HCT116 (cell line): Measurements from ENCODE around the gene VAMP8. TPM values are rescaled to one million over a fixed set of nuclear protein-coding genes. Genes with fewer than 3 reads are reported as not detected.

ENCODE experiments used
- ATAC-seq: fragments of 200-7000 bp; cut with Tn5 transposase; 2 replicates; pipeline ENCODE4 v1.9.1; 2020; ENCODE audit warnings: mild to moderate bottlenecking, moderate library complexity
- BruUV-seq: library from RNA; stranded (reverse); fragments of 400-500 nt; replicated peaks from 2 replicates; lab custom pipeline; 2021; lab: Mats Ljungman, UMichigan
- CTCF ChIA-PET: fragments of 300-600 bp; sonication (Branson Sonifier 250); formaldehyde crosslinking; loops from one replicate; lab custom pipeline; 2021; ENCODE audit warnings: antibody characterized with exemption; lab: Charles Lee
- POLR2A ChIA-PET: fragments of 300-600, 350-600 bp; sonication (Branson Sonifier 250); formaldehyde crosslinking; loops from one replicate; lab custom pipeline; 2021; ENCODE audit warnings: antibody characterized with exemption; lab: Charles Lee
- RAD21 ChIA-PET, 2 experiments: fragments of 300-600 bp; sonication (Branson Sonifier 250); formaldehyde crosslinking; loops; one replicate each; lab custom pipeline; 2023; ENCODE audit warnings: low total read pairs in 2 of 2; ENCODE audit not compliant: uncharacterized antibody in 2 of 2, unreplicated experiment in 2 of 2, low non-redundant PET in 1 of 2; lab: Charles Lee
- DNase-seq: peaks from one replicate; pipeline ENCODE4 v3.0.0-alpha.2; 2010; ENCODE audit warnings: low read depth, low spot score
- H2AFZ ChIP-seq: fragments of 200-600 bp; shearing (Covaris generic), sonication (generic); 2 replicates; pipeline ENCODE4 v1.6.1; 2017; ENCODE audit warnings: low read depth, mixed run types, mixed read lengths, antibody characterized with exemption, low read length; ENCODE audit not compliant: poor library complexity, severe bottlenecking
- H3K27ac ChIP-seq: 2 replicates; pipeline ENCODE4 v1.5.1; 2012; ENCODE audit warnings: low read depth, low read length
- H3K27me3 ChIP-seq: fragments of 200-600 bp; sonication (generic); 2 replicates; pipeline ENCODE4 v1.6.1; 2016; ENCODE audit warnings: mixed run types, low read length, mixed read lengths; ENCODE audit not compliant: insufficient read depth
- H3K36me3 ChIP-seq, 2 experiments: fragments of 200-500 bp in 1 of 2; fragments of 200-600 bp in 1 of 2; sonication (Bioruptor generic) in 1 of 2; sonication (generic) in 1 of 2; 2 replicates each; pipeline versions ENCODE4 v1.5.1 to v1.6.1; 2014 to 2016; ENCODE audit warnings: low read length in 2 of 2, inconsistent platforms in 1 of 2, mixed read lengths in 1 of 2, mixed run types in 1 of 2; ENCODE audit not compliant: insufficient read depth in 2 of 2, control insufficient read depth in 1 of 2
- H3K4me1 ChIP-seq, 2 experiments: fragments of 200-600 bp in 1 of 2; sonication (generic) in 1 of 2; 2 replicates each; pipeline versions ENCODE4 v1.5.1 to v1.6.1; 2012 to 2017; ENCODE audit warnings: low read length in 2 of 2, inconsistent platforms in 1 of 2, mild to moderate bottlenecking in 1 of 2, mixed read lengths in 1 of 2, mixed run types in 1 of 2, moderate library complexity in 1 of 2; ENCODE audit not compliant: insufficient read depth in 2 of 2, control insufficient read depth in 1 of 2
- H3K4me2 ChIP-seq: fragments of 200-600 bp; sonication (generic); 2 replicates; pipeline ENCODE4 v1.6.1; 2017; ENCODE audit warnings: mixed run types, low read length, mixed read lengths
- H3K4me3 ChIP-seq, 2 experiments: fragments of 200-600 bp in 1 of 2; sonication (generic) in 1 of 2; replicated peaks in 1 of 2; 2 replicates each; pipeline ENCODE4 v1.5.1; 2011 to 2016; ENCODE audit warnings: low read length in 2 of 2, control low read depth in 1 of 2, low read depth in 1 of 2, mild to moderate bottlenecking in 1 of 2, mixed read lengths in 1 of 2, mixed run types in 1 of 2
- H3K79me2 ChIP-seq: fragments of 200-600 bp; sonication (generic); 2 replicates; pipeline ENCODE4 v1.6.1; 2017; ENCODE audit warnings: mild to moderate bottlenecking, mixed run types, low read length, moderate library complexity, mixed read lengths; ENCODE audit not compliant: insufficient read depth
- H3K9ac ChIP-seq: fragments of 200-600 bp; sonication (generic); 2 replicates; pipeline ENCODE4 v1.6.1; 2016; ENCODE audit warnings: low read length, mixed read lengths
- H3K9me2 ChIP-seq: fragments of 200-600 bp; sonication (generic), shearing (Covaris generic); 2 replicates; pipeline ENCODE4 v1.6.1; 2017; ENCODE audit warnings: mixed run types, mild to moderate bottlenecking, moderate library complexity; ENCODE audit not compliant: insufficient read depth
- H3K9me3 ChIP-seq, 2 experiments: fragments of 200-500 bp in 1 of 2; fragments of 200-600 bp in 1 of 2; sonication (Bioruptor generic) in 1 of 2; sonication (generic) in 1 of 2; 2 replicates each; pipeline ENCODE4 v1.6.1; 2014 to 2017; ENCODE audit warnings: low read length in 2 of 2, mixed read lengths in 2 of 2, inconsistent platforms in 1 of 2, low read depth in 1 of 2, mild to moderate bottlenecking in 1 of 2, mixed run types in 1 of 2, moderate library complexity in 1 of 2; ENCODE audit not compliant: control insufficient read depth in 1 of 2, insufficient read depth in 1 of 2
- H4K20me1 ChIP-seq: fragments of 200-600 bp; sonication (generic), shearing (Covaris generic); 2 replicates; pipeline ENCODE4 v1.6.1; 2017; ENCODE audit warnings: mixed run types, mild to moderate bottlenecking, moderate library complexity; ENCODE audit not compliant: insufficient read depth
- CBX3 ChIP-seq: IDR thresholded peaks from 2 replicates; pipeline ENCODE4 v1.6.1; 2012; ENCODE audit warnings: low read depth
- CEBPB ChIP-seq: IDR thresholded peaks from 2 replicates; pipeline ENCODE4 v1.6.1; 2012; ENCODE audit warnings: low read depth
- EGR1 ChIP-seq: IDR thresholded peaks from 2 replicates; pipeline ENCODE4 v1.6.1; 2012; ENCODE audit warnings: low read depth
- ELF1 ChIP-seq: IDR thresholded peaks from 2 replicates; pipeline ENCODE4 v1.6.1; 2012; ENCODE audit warnings: low read depth, borderline replicate concordance
- EZH2 ChIP-seq: fragments of 200-600 bp; sonication (generic); IDR thresholded peaks from 2 replicates; pipeline ENCODE4 v1.6.1; 2017; ENCODE audit warnings: antibody characterized with exemption, mixed run types
- FOSL1 ChIP-seq: IDR thresholded peaks from 2 replicates; pipeline ENCODE4 v1.6.1; 2012; ENCODE audit warnings: low read depth
- JUND ChIP-seq: IDR thresholded peaks from 2 replicates; pipeline ENCODE4 v1.6.1; 2012
- POLR2A ChIP-seq: IDR thresholded peaks from 2 replicates; pipeline ENCODE4 v1.7.0; 2011; ENCODE audit warnings: borderline replicate concordance; ENCODE audit not compliant: insufficient read depth, insufficient read length; ENCODE audit errors: extremely low read depth
- POLR2AphosphoS5 ChIP-seq: IDR thresholded peaks from 2 replicates; pipeline ENCODE4 v1.6.1; 2011; ENCODE audit warnings: mild to moderate bottlenecking, low read depth, low read length, moderate library complexity
- SP1 ChIP-seq: IDR thresholded peaks from 2 replicates; pipeline ENCODE4 v1.6.1; 2012; ENCODE audit warnings: low read depth
- SRF ChIP-seq: IDR thresholded peaks from 2 replicates; pipeline ENCODE4 v1.6.1; 2012; ENCODE audit warnings: low read depth
- TCF7L2 ChIP-seq: IDR thresholded peaks from 2 replicates; pipeline ENCODE4 v1.7.0; 2011; ENCODE audit warnings: borderline replicate concordance, inconsistent platforms; ENCODE audit not compliant: insufficient read depth, insufficient read length; ENCODE audit errors: extremely low read depth
- YY1 ChIP-seq: IDR thresholded peaks from 2 replicates; pipeline ENCODE4 v1.6.1; 2011; ENCODE audit warnings: low read length, low read depth, moderate library complexity, mild to moderate bottlenecking; ENCODE audit not compliant: insufficient replicate concordance; ENCODE audit errors: extremely low read depth
- ZBTB33 ChIP-seq: IDR thresholded peaks from 2 replicates; pipeline ENCODE4 v1.6.1; 2011; ENCODE audit warnings: mild to moderate bottlenecking, low read length, moderate library complexity; ENCODE audit not compliant: insufficient replicate concordance; ENCODE audit errors: extremely low read depth
- ZFX ChIP-seq: fragments of 450-650 bp; IDR thresholded peaks from 2 replicates; pipeline ENCODE4 v1.6.1; 2017
- intact Hi-C: fragments of 100-400 bp; cut with micrococcal nuclease; formaldehyde crosslinking; loops from 2 replicates; pipeline ENCODE4 v1.10.0; 2022
- total RNA-seq: library from RNA; stranded (reverse); gene quantifications from one replicate; pipeline ENCODE4 v1.2.1, GENCODE V29; 2021; ENCODE audit not compliant: unreplicated experiment
- TF ChIP-seq, protein P1 (sequence below): IDR thresholded peaks from 2 replicates; pipeline ENCODE4 v1.6.1; 2012
- TF ChIP-seq, protein P2 (sequence below): IDR thresholded peaks from 2 replicates; pipeline ENCODE4 v1.6.1; 2012

The VAMP8 gene
- total RNA-seq, 1 experiment from 2014 or later: 52.6 TPM

- Histone ChIP-seq H3K9me3 (no peaks in the 10 kb centered on the region), H3K79me2 (peaks cover 79% of the 10 kb centered on the region), H4K20me1 (no peaks in the 10 kb centered on the region), H3K9me2 (no peaks in the 10 kb centered on the region), H3K36me3 (peaks cover 44 to 54% of the 10 kb centered on the region in 2 experiments), H3K9ac (no peak overlapping the region), H3K4me2 (no peak overlapping the region), H3K4me1 (peaks cover 8 to 19% of the 10 kb centered on the region in 2 experiments; a peak in 3 of 4 replicates), H3K4me3 (no peak overlapping the region), H3K27ac (no peak overlapping the region), H3K27me3 (no peaks in the 10 kb centered on the region), H2AFZ (no peak overlapping the region)
- DNase-seq (no peak), ATAC-seq (no peak)
- RAD21 ChIA-PET: no interaction called here
- BruUV-seq: no TSS peak
- intact Hi-C loops: no loop called here
- CTCF ChIA-PET: interaction anchor here (2.0 kb wide), 1 partner anchor 18 kb away, joined by 7 read pairs; no protein-coding TSS in a partner anchor
- TF ChIP-seq YY1 (no peak), POLR2AphosphoS5 (no peak), POLR2A (no peak)
- POLR2A ChIA-PET: no interaction called here
Observed at GRCh38 chr2:85619617-85620016, 42.2 kb downstream of the VAMP8 start.

- intact Hi-C loops: no loop called here
- no TSS peak for BruUV-seq
- Histone ChIP-seq H3K27me3 (no peaks in the 10 kb centered on the region), H3K4me1 (peaks cover 8 to 11% of the 10 kb centered on the region in 2 experiments; a peak in 3 of 4 replicates), H2AFZ (no peak overlapping the region), H4K20me1 (no peaks in the 10 kb centered on the region), H3K9me2 (no peaks in the 10 kb centered on the region), H3K4me3 (no peak overlapping the region), H3K79me2 (peaks cover 85% of the 10 kb centered on the region), H3K9ac (no peak overlapping the region), H3K4me2 (no peak overlapping the region), H3K27ac (no peak overlapping the region), H3K9me3 (no peaks in the 10 kb centered on the region), H3K36me3 (peaks cover 57 to 65% of the 10 kb centered on the region in 2 experiments)
- CTCF ChIA-PET: interaction anchor here (1.9 to 2.0 kb wide), 2 partner anchors 16 to 17 kb away, joined by 7 to 12 read pairs; no protein-coding TSS in a partner anchor
- POLR2A ChIA-PET: no interaction called here
- TF ChIP-seq SRF (no peak), POLR2A (no peak), ZFX (no peak), SP1 (no peak), JUND (no peak), ELF1 (no peak), CBX3 (no peak), TCF7L2 (no peak), YY1 (no peak), EZH2 (no peak), POLR2AphosphoS5 (no peak), CEBPB (no peak), ZBTB33 (no peak), FOSL1 (no peak), EGR1 (no peak)
- TF ChIP-seq, protein P1, sequence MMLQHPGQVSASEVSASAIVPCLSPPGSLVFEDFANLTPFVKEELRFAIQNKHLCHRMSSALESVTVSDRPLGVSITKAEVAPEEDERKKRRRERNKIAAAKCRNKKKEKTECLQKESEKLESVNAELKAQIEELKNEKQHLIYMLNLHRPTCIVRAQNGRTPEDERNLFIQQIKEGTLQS: no peak
- TF ChIP-seq, protein P2, sequence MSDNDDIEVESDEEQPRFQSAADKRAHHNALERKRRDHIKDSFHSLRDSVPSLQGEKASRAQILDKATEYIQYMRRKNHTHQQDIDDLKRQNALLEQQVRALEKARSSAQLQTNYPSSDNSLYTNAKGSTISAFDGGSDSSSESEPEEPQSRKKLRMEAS: no peak
- no peak for ATAC-seq
- no peak for DNase-seq
- RAD21 ChIA-PET: no interaction called here
Observed at GRCh38 chr2:85621338-85621737, 44.0 kb downstream of the VAMP8 start.
